Kidney epithelial cell (primary cell): ENCODE data around the gene CCDC88B. TPM values are rescaled to one million over a fixed set of nuclear protein-coding genes. Genes with fewer than 3 reads are reported as not detected.
A peak's percentile ranks its signal among the peaks of the same experiment; 100 is the strongest.

Source experiments
- DNase-seq: peaks from one replicate; pipeline ENCODE4 v3.0.0-alpha.2; 2010; ENCODE audit warnings: low read depth
- H3K27me3 ChIP-seq: 2 replicates; pipeline ENCODE4 v1.6.0; 2011; ENCODE audit warnings: low read length; ENCODE audit not compliant: control insufficient read depth, insufficient read depth
- H3K36me3 ChIP-seq: 2 replicates; pipeline ENCODE4 v1.5.1; 2011; ENCODE audit warnings: low read length; ENCODE audit not compliant: control insufficient read depth, insufficient read depth
- H3K4me3 ChIP-seq: 2 replicates; pipeline ENCODE4 v1.5.1; 2011; ENCODE audit warnings: low read depth, mild to moderate bottlenecking, control low read depth, low read length
- total RNA-seq: library from RNA; depleted of rRNA; stranded (reverse); fragments of >200 nt; gene quantifications from 2 replicates; pipeline ENCODE4 v1.2.3, GENCODE V29; 2015
- TF ChIP-seq, protein P1 (sequence below): IDR thresholded peaks from 2 replicates; pipeline ENCODE4 v1.5.1; 2011; ENCODE audit warnings: mild to moderate bottlenecking, moderate library complexity, low read length, control low read depth, inconsistent platforms; ENCODE audit not compliant: insufficient read depth, poor library complexity, severe bottlenecking

CCDC88B gene
- total RNA-seq, 1 donor from 2014 or later, result 1.3 TPM

GRCh38 chr11:64356498-64357411 is 16.8 kb downstream of the CCDC88B start:
- DNase-seq, result no peak
- Histone ChIP-seq H3K36me3 (no peaks in the 10 kb centered on the region), H3K27me3 (no peaks in the 10 kb centered on the region), H3K4me3 (no peak overlapping the region)
- TF ChIP-seq, protein P1, sequence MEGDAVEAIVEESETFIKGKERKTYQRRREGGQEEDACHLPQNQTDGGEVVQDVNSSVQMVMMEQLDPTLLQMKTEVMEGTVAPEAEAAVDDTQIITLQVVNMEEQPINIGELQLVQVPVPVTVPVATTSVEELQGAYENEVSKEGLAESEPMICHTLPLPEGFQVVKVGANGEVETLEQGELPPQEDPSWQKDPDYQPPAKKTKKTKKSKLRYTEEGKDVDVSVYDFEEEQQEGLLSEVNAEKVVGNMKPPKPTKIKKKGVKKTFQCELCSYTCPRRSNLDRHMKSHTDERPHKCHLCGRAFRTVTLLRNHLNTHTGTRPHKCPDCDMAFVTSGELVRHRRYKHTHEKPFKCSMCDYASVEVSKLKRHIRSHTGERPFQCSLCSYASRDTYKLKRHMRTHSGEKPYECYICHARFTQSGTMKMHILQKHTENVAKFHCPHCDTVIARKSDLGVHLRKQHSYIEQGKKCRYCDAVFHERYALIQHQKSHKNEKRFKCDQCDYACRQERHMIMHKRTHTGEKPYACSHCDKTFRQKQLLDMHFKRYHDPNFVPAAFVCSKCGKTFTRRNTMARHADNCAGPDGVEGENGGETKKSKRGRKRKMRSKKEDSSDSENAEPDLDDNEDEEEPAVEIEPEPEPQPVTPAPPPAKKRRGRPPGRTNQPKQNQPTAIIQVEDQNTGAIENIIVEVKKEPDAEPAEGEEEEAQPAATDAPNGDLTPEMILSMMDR, result peak; percentile 46

- TF ChIP-seq, protein P1, result no peak
- Histone ChIP-seq H3K4me3 (no peak overlapping the region), H3K27me3 (no peaks in the 10 kb centered on the region), H3K36me3 (no peaks in the 10 kb centered on the region)
- no peak for DNase-seq
Measured at GRCh38 chr11:64357446-64357845, 17.4 kb downstream of the CCDC88B start.

- Histone ChIP-seq H3K36me3 (no peaks in the 10 kb centered on the region), H3K4me3 (no peak overlapping the region), H3K27me3 (no peaks in the 10 kb centered on the region)
- TF ChIP-seq, protein P1, result no peak
- no peak for DNase-seq
Measured at GRCh38 chr11:64357904-64358535, 18.0 kb downstream of the CCDC88B start.

DNA sequence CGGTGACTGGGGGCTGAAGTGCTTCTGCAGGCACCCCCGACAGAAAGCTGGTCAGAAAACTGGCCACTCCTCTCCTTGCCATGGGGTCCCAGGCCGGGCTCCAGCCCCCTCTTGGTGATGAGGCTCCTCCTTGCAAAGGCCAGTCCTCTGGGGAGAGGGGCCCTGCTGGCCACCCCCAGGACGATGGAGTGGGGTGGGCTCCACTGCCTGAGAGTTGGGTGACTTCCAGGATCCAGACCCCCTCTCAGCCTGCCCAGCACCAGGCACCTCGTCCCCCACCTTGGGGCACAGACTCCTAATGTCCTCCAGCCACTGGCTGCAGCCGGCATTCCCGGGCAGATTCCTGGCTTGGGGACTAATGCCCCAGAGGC is 18.5 kb downstream of the CCDC88B start:
- no peak for DNase-seq
- Histone ChIP-seq H3K36me3 (no peaks in the 10 kb centered on the region), H3K4me3 (peak overlapping the region; percentile 74), H3K27me3 (no peaks in the 10 kb centered on the region)
- TF ChIP-seq, protein P1, result no peak

DNA sequence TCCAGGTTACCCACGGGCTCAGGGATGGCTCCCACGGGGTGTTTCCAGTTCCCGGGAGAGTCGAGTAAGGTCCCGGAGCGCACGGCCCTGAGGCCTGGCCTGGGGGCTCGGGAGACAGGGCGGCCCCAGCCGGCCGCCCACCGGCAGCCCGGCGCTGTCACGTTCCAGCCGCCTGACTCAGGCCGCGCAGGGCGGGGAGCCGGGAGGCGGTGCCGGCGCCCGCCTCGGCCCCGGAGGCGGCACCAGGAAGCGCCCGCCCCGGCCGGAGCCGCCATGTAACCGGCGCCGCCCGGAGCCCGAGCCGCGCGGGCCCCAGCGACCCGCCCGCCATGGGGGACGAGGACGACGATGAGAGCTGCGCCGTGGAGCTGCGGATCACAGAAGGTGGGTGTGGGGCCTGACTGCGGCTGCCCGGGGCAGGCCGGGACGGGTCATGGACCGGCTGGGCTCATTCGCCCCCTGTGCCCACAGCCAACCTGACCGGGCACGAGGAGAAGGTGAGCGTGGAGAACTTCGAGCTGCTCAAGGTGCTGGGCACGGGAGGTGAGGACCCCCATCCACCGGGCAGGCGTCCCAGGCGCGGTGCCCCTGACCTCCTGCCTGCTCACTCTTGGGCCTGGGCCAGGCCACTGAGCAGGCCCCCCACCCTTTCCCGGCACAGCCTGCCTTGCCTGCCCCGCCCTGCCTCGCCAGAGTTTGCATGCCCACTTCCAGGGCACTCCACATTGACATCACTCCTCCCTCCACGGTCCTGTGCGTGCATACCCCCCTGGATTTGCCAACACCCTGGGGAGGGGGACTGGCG is 19.1 kb downstream of the CCDC88B start, which contains the start of gene RPS6KA4:
Gene RPS6KA4 (plus strand): TSS at position 256 of the 805 bp plus-strand sequence. CDS start 74 bp downstream, at position 330.
- TF ChIP-seq, protein P1, result no peak
- no peak for DNase-seq

More for the DNA sequence above, 19.1 kb downstream of the CCDC88B start, which contains the start of gene RPS6KA4:
- Histone ChIP-seq H3K4me3 (peak within 1 kb of the TSS; percentile 74), H3K36me3 (no peaks in the 10 kb centered on the region), H3K27me3 (no peaks in the 10 kb centered on the region)
